Chondrocyte (in vitro differentiated cells): ENCODE results near the gene TAS1R3. TPM values are rescaled to one million over a fixed set of nuclear protein-coding genes. Genes with fewer than 3 reads are reported as not detected.
A peak's percentile ranks its signal among the peaks of the same experiment; 100 is the strongest.

Experiments used
- DNase-seq: peaks from one replicate; pipeline ENCODE4 v3.0.0; 2021; ENCODE audit warnings: mixed read lengths, low spot score
- H3K27ac Mint-ChIP-seq: one replicate; pipeline ENCODE4 v1.8.0; 2021; ENCODE audit warnings: mild to moderate bottlenecking, moderate library complexity, mixed read lengths; ENCODE audit not compliant: unreplicated experiment
- H3K27me3 Mint-ChIP-seq: 2 replicates; pipeline ENCODE4 v1.8.0; 2021; ENCODE audit warnings: low read depth, mixed read lengths
- H3K36me3 Mint-ChIP-seq: 2 replicates; pipeline ENCODE4 v1.8.0; 2021; ENCODE audit warnings: low read depth, mixed read lengths
- H3K4me1 Mint-ChIP-seq: 2 replicates; pipeline ENCODE4 v1.8.0; 2021; ENCODE audit warnings: low read depth, mild to moderate bottlenecking, mixed read lengths
- H3K4me3 Mint-ChIP-seq: one replicate; pipeline ENCODE4 v1.8.0; 2021; ENCODE audit warnings: mild to moderate bottlenecking, moderate library complexity, mixed read lengths; ENCODE audit not compliant: unreplicated experiment
- H3K9me3 Mint-ChIP-seq: 2 replicates; pipeline ENCODE4 v1.8.0; 2021; ENCODE audit warnings: low read depth, mixed read lengths
- total RNA-seq: library from RNA; stranded (reverse); gene quantifications from 3 replicates; pipeline ENCODE4 v1.2.1, GENCODE V29; 2021
- TF ChIP-seq, protein P1 (sequence below): fragments of 200-600 bp; sonication (generic); IDR thresholded peaks from 2 replicates; pipeline ENCODE4 v1.5.0; 2021; ENCODE audit warnings: antibody characterized with exemption, mild to moderate bottlenecking, moderate library complexity

TAS1R3 gene
- total RNA-seq, 1 donor from 2014 or later = 0.37 TPM

DNA sequence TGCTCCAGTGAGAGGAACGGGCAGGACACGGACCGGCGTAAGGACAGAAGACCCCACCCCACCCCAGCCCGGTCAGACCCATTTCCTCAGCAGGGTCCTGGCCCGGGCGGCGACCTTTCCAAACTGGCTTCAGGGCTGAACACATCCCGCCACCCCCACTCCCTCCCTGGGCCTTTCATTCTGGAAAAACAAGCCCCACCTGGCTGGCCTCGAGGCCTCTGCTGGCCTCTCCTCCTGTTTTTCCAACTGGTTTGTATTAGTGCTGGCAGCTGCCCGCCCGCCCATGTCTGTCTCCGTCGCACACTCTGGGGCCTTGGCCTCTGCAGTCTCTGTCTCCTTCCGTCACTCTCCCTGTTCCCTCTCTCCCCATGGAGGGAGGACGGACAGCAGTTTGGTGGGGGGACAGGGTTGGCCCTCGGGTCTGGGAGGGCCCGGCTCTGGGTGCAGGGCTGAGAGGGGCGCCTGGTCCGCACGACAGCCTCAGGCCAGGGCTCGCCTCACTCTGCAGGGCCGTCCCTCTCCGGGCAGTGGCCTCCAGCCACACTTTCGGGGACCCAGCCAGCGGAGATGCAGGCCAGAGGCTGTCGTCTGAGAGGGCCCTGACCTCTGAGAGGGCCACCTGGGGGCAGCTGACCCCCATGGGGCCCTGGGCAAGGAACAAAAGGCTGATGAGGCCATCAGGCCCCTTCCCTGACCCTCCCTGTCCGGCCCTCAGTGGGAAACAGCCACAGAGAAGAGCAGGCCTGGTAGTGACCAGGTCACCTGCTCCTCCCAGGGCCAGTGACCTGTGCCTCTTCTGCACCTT is 28.8 kb downstream of the TAS1R3 start:
- H3K27ac Mint-ChIP-seq = peak overlapping the region; percentile 89

DNA sequence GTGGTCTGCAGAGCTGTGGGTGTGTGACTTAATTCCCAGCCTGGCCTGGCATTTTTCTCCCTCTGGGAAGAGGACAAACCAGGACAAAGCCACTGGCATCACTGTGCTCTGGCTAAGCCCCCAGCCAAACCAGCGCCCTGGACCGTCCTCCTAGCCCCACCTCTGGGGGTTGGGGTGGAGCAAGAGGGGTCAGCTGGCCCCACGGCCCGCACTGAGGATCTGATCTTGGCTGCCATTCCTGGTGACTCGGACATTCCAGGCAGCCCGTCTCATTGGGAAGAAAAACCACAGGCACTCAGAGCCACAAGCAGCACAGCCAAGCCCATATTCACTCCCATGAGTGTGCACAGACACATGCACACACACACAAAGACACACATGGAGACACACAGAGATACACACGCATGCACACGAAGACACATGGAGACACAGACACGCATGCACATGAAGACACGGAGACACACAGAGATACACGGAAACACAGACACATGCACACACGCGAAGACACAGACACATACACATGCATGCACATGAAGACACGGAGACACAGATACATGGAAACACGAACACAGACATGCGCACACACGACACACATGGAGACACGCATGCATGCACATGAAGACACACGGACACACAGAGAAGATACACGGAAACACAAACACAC is 29.6 kb downstream of the TAS1R3 start:
- TF ChIP-seq, protein P1, sequence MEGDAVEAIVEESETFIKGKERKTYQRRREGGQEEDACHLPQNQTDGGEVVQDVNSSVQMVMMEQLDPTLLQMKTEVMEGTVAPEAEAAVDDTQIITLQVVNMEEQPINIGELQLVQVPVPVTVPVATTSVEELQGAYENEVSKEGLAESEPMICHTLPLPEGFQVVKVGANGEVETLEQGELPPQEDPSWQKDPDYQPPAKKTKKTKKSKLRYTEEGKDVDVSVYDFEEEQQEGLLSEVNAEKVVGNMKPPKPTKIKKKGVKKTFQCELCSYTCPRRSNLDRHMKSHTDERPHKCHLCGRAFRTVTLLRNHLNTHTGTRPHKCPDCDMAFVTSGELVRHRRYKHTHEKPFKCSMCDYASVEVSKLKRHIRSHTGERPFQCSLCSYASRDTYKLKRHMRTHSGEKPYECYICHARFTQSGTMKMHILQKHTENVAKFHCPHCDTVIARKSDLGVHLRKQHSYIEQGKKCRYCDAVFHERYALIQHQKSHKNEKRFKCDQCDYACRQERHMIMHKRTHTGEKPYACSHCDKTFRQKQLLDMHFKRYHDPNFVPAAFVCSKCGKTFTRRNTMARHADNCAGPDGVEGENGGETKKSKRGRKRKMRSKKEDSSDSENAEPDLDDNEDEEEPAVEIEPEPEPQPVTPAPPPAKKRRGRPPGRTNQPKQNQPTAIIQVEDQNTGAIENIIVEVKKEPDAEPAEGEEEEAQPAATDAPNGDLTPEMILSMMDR = no peak
- Mint-ChIP-seq H3K27ac (peak overlapping the region; percentile 89), H3K4me1 (peaks cover 48% of the 10 kb centered on the region), H3K36me3 (no peaks in the 10 kb centered on the region), H3K27me3 (no peaks in the 10 kb centered on the region), H3K9me3 (no peaks in the 10 kb centered on the region), H3K4me3 (no peak overlapping the region)
- DNase-seq = no peak

More for the DNA sequence above, 28.8 kb downstream of the TAS1R3 start:
- Mint-ChIP-seq H3K4me1 (peaks cover 48% of the 10 kb centered on the region), H3K9me3 (no peaks in the 10 kb centered on the region), H3K36me3 (no peaks in the 10 kb centered on the region), H3K27me3 (no peaks in the 10 kb centered on the region), H3K4me3 (peak overlapping the region; percentile 44)
- TF ChIP-seq, protein P1 = no peak
- DNase-seq = no peak

DNA sequence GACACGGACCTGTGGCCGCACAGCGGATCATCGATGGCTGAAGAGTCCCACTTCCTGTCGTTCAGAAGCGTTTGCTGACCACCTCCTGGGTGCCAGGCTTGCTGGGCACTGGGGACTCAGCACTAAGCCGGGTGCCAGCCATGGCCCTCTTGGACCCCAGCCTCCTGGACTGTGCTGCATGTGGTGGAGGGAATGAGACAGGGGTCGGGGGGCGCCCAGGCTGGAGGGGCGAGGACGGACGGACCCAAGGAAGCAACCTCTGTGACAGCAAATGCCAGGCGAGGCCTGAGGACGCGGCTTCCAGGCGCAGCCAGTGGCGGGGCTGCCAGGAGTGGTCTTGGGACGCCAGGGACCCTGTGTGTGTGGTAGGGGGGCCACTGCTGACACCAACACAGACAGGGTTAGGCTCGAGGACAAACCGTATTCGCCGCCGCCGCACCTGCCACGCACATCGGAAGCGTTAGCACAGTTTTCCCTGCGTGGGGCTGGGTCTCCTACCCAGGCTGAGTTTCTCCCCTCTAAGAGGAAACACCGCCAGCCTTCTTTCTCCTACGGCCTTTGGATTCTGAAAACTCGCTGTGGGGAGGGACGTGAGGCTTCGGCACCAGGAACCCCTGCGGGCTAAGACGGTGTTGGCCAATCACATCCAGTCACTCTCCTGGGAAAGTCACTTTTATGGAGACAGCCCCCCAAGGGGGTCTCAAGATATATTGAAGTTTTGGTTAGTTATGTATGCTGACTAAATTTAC is 30.3 kb downstream of the TAS1R3 start:
- TF ChIP-seq, protein P1 = no peak

DNA sequence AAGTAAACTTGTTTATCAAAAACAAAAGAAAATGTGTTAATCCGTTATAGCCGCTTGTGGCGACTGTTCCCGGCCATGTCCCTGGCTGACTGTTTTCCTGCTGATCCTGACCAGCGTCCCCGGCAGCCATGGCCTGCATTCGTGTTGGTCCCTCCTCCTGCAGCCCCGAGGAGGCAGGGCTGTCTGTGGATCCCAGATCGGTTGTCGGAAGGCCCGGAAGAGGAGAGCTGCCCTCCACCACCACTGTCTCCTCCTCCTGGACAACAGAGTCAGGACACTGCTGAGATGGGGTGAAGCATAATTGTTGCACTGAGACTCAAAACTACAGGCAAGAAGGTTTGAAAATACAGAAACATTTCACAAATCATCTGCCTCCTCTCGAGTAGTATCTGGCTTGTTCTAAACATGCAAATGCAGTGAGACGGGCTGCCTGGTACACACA is 30.9 kb downstream of the TAS1R3 start:
- H3K36me3 Mint-ChIP-seq = no peaks in the 10 kb centered on the region
- H3K4me3 Mint-ChIP-seq = peak overlapping the region; percentile 42
- TF ChIP-seq, protein P1 = peak; percentile 64
- peaks cover 47% of the 10 kb centered on the region for H3K4me1 Mint-ChIP-seq
- no peak for DNase-seq
- H3K9me3 Mint-ChIP-seq = no peaks in the 10 kb centered on the region
- H3K27ac Mint-ChIP-seq = peak overlapping the region; percentile 90
- H3K27me3 Mint-ChIP-seq = no peaks in the 10 kb centered on the region

More for the DNA sequence above, 30.3 kb downstream of the TAS1R3 start:
- Mint-ChIP-seq H3K27ac (peak overlapping the region; percentile 90), H3K27me3 (no peaks in the 10 kb centered on the region), H3K9me3 (no peaks in the 10 kb centered on the region), H3K4me3 (peak overlapping the region; percentile 42), H3K4me1 (peaks cover 48% of the 10 kb centered on the region), H3K36me3 (no peaks in the 10 kb centered on the region)
- no peak for DNase-seq

DNA sequence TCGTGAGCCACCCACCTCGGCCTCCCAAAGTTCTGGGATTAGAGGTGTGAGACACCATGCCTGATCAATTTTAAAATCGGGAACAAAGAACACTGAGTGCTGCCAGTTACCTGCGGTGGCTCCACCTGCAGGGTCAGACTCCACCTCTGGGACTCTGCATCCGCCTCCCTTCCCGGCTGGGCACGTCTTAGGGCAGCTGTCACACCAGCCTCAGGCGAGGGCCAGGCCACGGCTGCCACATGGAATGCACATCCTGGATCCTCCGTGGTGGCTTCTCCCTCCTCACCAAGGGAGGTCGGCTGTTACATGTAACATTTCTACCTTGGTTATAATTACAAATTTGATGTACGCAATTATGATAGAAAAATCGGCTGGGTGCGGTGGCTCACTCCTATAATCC is 33.2 kb downstream of the TAS1R3 start:
- TF ChIP-seq, protein P1 = no peak
- H3K4me1 Mint-ChIP-seq = peaks cover 27% of the 10 kb centered on the region
- peak; percentile 75 for DNase-seq
- no peak overlapping the region for H3K27ac Mint-ChIP-seq
- H3K4me3 Mint-ChIP-seq = no peak overlapping the region
- no peaks in the 10 kb centered on the region for H3K27me3 Mint-ChIP-seq
- no peaks in the 10 kb centered on the region for H3K9me3 Mint-ChIP-seq
- no peaks in the 10 kb centered on the region for H3K36me3 Mint-ChIP-seq
